ENCODE data around the gene RNF214.
"Not testable (repeated sequence)": the region's sequence is repeated elsewhere in the genome, so short reads cannot be mapped to it uniquely, and the experiment has no call there.

RNF214 gene

GRCh38 chr11:117232092-117232878, at the start of gene RNF214:
Gene RNF214 (plus strand): TSS chr11:117232671. CDS start chr11:117234273, 1,602 bp downstream.
- no peak for TF ChIP-seq JUND (IDR thresholded peaks at IDR 0.05; ENCODE audit: low read depth)
- in situ Hi-C loops (cut with HindIII; ENCODE audit: low pct_unique_long_range_greater_than_20kb, low sequenced_read_pairs), result no loop called here
- DNase-seq (ENCODE audit: low read depth in 1 of 2, low spot score in 1 of 2), result peak; percentile 91 to 98

- in situ Hi-C loops (cut with HindIII; ENCODE audit: low pct_unique_long_range_greater_than_20kb, low sequenced_read_pairs); DNase-seq (ENCODE audit: low read depth in 1 of 2, low spot score in 1 of 2): not testable (repeated sequence)
Observed at GRCh38 chr11:117183178-117183577, 49.3 kb upstream of the RNF214 start.

- peak; percentile 68 to 95 for DNase-seq (ENCODE audit: low read depth in 1 of 2, low spot score in 1 of 2)
- in situ Hi-C loops (cut with HindIII; ENCODE audit: low pct_unique_long_range_greater_than_20kb, low sequenced_read_pairs), result no loop called here
- TF ChIP-seq JUND (IDR thresholded peaks at IDR 0.05; ENCODE audit: low read depth), result no peak
Observed at GRCh38 chr11:117183724-117184349, 48.6 kb upstream of the RNF214 start.

- no peak for TF ChIP-seq JUND (IDR thresholded peaks at IDR 0.05; ENCODE audit: low read depth)
- in situ Hi-C loops (cut with HindIII; ENCODE audit: low pct_unique_long_range_greater_than_20kb, low sequenced_read_pairs), result no loop called here
Observed at GRCh38 chr11:117185736-117186430, 46.6 kb upstream of the RNF214 start.

GRCh38 chr11:117186431-117186761, 46.1 kb upstream of the RNF214 start:
- no peak for DNase-seq (ENCODE audit: low read depth in 1 of 2, low spot score in 1 of 2)
- no peak for TF ChIP-seq JUND (IDR thresholded peaks at IDR 0.05; ENCODE audit: low read depth)
- in situ Hi-C loops (cut with HindIII; ENCODE audit: low pct_unique_long_range_greater_than_20kb, low sequenced_read_pairs), result no loop called here

More at GRCh38 chr11:117185736-117186430, 46.6 kb upstream of the RNF214 start:
- DNase-seq (ENCODE audit: low read depth in 1 of 2, low spot score in 1 of 2), result no peak

- in situ Hi-C loops (cut with HindIII; ENCODE audit: low pct_unique_long_range_greater_than_20kb, low sequenced_read_pairs), result no loop called here
- TF ChIP-seq JUND (IDR thresholded peaks at IDR 0.05; ENCODE audit: low read depth), result no peak
Observed at GRCh38 chr11:117187007-117187406, 45.5 kb upstream of the RNF214 start.

GRCh38 chr11:117187428-117187798, 45.1 kb upstream of the RNF214 start:
- TF ChIP-seq JUND (IDR thresholded peaks at IDR 0.05; ENCODE audit: low read depth), result no peak
- DNase-seq (ENCODE audit: low read depth in 1 of 2, low spot score in 1 of 2), result no peak
- in situ Hi-C loops (cut with HindIII; ENCODE audit: low pct_unique_long_range_greater_than_20kb, low sequenced_read_pairs), result no loop called here

More at GRCh38 chr11:117187007-117187406, 45.5 kb upstream of the RNF214 start:
- DNase-seq (ENCODE audit: low read depth in 1 of 2, low spot score in 1 of 2), result no peak

- no peak for DNase-seq (ENCODE audit: low read depth in 1 of 2, low spot score in 1 of 2)
- in situ Hi-C loops (cut with HindIII; ENCODE audit: low pct_unique_long_range_greater_than_20kb, low sequenced_read_pairs), result no loop called here
- TF ChIP-seq JUND (IDR thresholded peaks at IDR 0.05; ENCODE audit: low read depth), result no peak
Observed at GRCh38 chr11:117187799-117188481, 44.5 kb upstream of the RNF214 start.

GRCh38 chr11:117188620-117189081, 43.8 kb upstream of the RNF214 start:
- DNase-seq (ENCODE audit: low read depth in 1 of 2, low spot score in 1 of 2), result no peak
- in situ Hi-C loops (cut with HindIII; ENCODE audit: low pct_unique_long_range_greater_than_20kb, low sequenced_read_pairs), result no loop called here
- TF ChIP-seq JUND (IDR thresholded peaks at IDR 0.05; ENCODE audit: low read depth), result no peak

GRCh38 chr11:117189191-117189940, 43.1 kb upstream of the RNF214 start:
- in situ Hi-C loops (cut with HindIII; ENCODE audit: low pct_unique_long_range_greater_than_20kb, low sequenced_read_pairs), result no loop called here
- no peak for TF ChIP-seq JUND (IDR thresholded peaks at IDR 0.05; ENCODE audit: low read depth)
- DNase-seq (ENCODE audit: low read depth in 1 of 2, low spot score in 1 of 2), result no peak

GRCh38 chr11:117189941-117190544, 42.4 kb upstream of the RNF214 start:
- no peak for DNase-seq (ENCODE audit: low read depth in 1 of 2, low spot score in 1 of 2)
- no peak for TF ChIP-seq JUND (IDR thresholded peaks at IDR 0.05; ENCODE audit: low read depth)
- in situ Hi-C loops (cut with HindIII; ENCODE audit: low pct_unique_long_range_greater_than_20kb, low sequenced_read_pairs), result no loop called here
